ENCODE results near the gene STN1. TPM values are rescaled to one million over a fixed set of nuclear protein-coding genes. Genes with fewer than 3 reads are reported as not detected.

Gene STN1
- total and polyA plus RNA-seq, 10 of the 15 experiments (the other 5 are each of a cell fraction or from before 2014, with no cell fraction given) = 22.2 to 31.8 (median 28.5) TPM

DNA sequence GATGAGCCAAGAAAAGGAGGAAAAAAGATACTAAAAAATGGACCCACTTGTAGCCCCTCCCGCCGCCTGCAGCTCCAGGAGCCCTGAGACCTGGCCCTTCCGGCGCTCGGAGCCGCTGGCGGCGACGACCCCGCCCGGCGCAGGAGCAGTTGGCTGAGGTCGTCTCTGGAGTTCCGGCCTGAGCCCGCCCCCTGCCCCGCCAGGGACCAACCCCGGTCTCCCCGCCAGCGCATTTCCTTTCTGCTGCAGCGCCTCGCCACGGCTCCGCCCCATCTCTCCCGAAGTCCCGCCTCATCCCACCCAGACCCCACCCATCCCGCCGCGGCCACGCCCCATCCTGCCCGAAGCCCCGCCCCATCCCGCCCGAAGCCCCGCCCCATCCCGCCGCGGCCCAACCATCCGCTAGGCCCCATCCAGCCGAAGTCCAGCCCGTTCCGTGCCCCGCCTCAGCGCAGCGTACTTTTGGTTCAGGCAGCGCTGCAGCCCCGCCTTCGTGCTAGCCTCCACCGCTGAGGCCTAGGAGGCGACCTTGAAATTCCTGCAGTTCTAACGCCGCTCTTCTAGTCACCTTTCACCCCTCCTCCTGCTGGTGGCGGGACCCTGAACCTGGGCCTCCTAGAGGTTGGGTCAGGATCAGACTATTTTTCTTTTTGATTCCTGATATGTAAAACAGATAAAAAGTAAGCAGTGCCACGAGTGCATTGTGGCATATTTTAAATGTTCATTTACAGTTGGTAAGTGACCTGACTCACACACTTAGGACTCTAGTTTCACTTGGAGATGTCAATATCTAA, at the start of gene STN1 (continued):
- no peak for TF ChIP-seq PAX5 (IDR thresholded peaks at IDR 0.05; ENCODE audit: borderline replicate concordance, low read depth, low read length)
- TF ChIP-seq NBN (IDR thresholded peaks at IDR 0.05) = peak; percentile 24
- no peak for TF ChIP-seq TCF7 (IDR thresholded peaks at IDR 0.05; ENCODE audit: borderline replicate concordance)
- peak; percentile 75; the same call in 1 of the 2 replicates for TF ChIP-seq SMAD5 (IDR thresholded peaks at IDR 0.05; ENCODE audit: low read depth)
- peak; percentile 78 for TF ChIP-seq TAF1 (IDR thresholded peaks at IDR 0.05; ENCODE audit: borderline replicate concordance, low read depth, low read length)
- TF ChIP-seq RAD21 (IDR thresholded peaks at IDR 0.05; ENCODE audit: insufficient read depth, low read depth, low read length) = no peak
- no peak for TF ChIP-seq IRF4 (IDR thresholded peaks at IDR 0.05; ENCODE audit: low read depth, low read length)
- no peak for TF ChIP-seq STAT3 (IDR thresholded peaks at IDR 0.05; ENCODE audit: low read depth, low read length)
- TF ChIP-seq BMI1 (IDR thresholded peaks at IDR 0.05; ENCODE audit: borderline replicate concordance) = no peak
- no peak for TF ChIP-seq KLF5 (IDR thresholded peaks at IDR 0.05; ENCODE audit: partially characterized antibody)
- no peak for TF ChIP-seq MTA3 (IDR thresholded peaks at IDR 0.05; ENCODE audit: borderline replicate concordance, low read length)
- TF ChIP-seq NR2C2 (IDR thresholded peaks at IDR 0.05; ENCODE audit: borderline replicate concordance, control insufficient read depth, insufficient read length, low read depth) = no peak
- TF ChIP-seq, protein P1, sequence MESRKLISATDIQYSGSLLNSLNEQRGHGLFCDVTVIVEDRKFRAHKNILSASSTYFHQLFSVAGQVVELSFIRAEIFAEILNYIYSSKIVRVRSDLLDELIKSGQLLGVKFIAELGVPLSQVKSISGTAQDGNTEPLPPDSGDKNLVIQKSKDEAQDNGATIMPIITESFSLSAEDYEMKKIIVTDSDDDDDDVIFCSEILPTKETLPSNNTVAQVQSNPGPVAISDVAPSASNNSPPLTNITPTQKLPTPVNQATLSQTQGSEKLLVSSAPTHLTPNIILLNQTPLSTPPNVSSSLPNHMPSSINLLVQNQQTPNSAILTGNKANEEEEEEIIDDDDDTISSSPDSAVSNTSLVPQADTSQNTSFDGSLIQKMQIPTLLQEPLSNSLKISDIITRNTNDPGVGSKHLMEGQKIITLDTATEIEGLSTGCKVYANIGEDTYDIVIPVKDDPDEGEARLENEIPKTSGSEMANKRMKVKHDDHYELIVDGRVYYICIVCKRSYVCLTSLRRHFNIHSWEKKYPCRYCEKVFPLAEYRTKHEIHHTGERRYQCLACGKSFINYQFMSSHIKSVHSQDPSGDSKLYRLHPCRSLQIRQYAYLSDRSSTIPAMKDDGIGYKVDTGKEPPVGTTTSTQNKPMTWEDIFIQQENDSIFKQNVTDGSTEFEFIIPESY (IDR thresholded peaks at IDR 0.05) = no peak
- TF ChIP-seq, protein P2, sequence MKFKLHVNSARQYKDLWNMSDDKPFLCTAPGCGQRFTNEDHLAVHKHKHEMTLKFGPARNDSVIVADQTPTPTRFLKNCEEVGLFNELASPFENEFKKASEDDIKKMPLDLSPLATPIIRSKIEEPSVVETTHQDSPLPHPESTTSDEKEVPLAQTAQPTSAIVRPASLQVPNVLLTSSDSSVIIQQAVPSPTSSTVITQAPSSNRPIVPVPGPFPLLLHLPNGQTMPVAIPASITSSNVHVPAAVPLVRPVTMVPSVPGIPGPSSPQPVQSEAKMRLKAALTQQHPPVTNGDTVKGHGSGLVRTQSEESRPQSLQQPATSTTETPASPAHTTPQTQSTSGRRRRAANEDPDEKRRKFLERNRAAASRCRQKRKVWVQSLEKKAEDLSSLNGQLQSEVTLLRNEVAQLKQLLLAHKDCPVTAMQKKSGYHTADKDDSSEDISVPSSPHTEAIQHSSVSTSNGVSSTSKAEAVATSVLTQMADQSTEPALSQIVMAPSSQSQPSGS (IDR thresholded peaks at IDR 0.05; ENCODE audit: low read length) = no peak
- no peak for TF ChIP-seq PAX8 (IDR thresholded peaks at IDR 0.05)
- TF ChIP-seq, protein P3, sequence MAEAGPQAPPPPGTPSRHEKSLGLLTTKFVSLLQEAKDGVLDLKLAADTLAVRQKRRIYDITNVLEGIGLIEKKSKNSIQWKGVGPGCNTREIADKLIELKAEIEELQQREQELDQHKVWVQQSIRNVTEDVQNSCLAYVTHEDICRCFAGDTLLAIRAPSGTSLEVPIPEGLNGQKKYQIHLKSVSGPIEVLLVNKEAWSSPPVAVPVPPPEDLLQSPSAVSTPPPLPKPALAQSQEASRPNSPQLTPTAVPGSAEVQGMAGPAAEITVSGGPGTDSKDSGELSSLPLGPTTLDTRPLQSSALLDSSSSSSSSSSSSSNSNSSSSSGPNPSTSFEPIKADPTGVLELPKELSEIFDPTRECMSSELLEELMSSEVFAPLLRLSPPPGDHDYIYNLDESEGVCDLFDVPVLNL (IDR thresholded peaks at IDR 0.05; ENCODE audit: low read depth, low read length) = no peak
- 0 out of 2 replicates have a peak, but pooled peaks have one; percentile 48 for TF ChIP-seq YY1 (IDR thresholded peaks at IDR 0.05; ENCODE audit: low read depth, low read length)
- no peak for TF ChIP-seq CBFB (IDR thresholded peaks at IDR 0.05; ENCODE audit: low read depth)
- TF ChIP-seq, protein P4, sequence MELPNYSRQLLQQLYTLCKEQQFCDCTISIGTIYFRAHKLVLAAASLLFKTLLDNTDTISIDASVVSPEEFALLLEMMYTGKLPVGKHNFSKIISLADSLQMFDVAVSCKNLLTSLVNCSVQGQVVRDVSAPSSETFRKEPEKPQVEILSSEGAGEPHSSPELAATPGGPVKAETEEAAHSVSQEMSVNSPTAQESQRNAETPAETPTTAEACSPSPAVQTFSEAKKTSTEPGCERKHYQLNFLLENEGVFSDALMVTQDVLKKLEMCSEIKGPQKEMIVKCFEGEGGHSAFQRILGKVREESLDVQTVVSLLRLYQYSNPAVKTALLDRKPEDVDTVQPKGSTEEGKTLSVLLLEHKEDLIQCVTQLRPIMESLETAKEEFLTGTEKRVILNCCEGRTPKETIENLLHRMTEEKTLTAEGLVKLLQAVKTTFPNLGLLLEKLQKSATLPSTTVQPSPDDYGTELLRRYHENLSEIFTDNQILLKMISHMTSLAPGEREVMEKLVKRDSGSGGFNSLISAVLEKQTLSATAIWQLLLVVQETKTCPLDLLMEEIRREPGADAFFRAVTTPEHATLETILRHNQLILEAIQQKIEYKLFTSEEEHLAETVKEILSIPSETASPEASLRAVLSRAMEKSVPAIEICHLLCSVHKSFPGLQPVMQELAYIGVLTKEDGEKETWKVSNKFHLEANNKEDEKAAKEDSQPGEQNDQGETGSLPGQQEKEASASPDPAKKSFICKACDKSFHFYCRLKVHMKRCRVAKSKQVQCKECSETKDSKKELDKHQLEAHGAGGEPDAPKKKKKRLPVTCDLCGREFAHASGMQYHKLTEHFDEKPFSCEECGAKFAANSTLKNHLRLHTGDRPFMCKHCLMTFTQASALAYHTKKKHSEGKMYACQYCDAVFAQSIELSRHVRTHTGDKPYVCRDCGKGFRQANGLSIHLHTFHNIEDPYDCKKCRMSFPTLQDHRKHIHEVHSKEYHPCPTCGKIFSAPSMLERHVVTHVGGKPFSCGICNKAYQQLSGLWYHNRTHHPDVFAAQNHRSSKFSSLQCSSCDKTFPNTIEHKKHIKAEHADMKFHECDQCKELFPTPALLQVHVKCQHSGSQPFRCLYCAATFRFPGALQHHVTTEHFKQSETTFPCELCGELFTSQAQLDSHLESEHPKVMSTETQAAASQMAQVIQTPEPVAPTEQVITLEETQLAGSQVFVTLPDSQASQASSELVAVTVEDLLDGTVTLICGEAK (IDR thresholded peaks at IDR 0.05; ENCODE audit: borderline replicate concordance) = peak; percentile 28; the same call in 1 of the 2 replicates
- TF ChIP-seq PML (IDR thresholded peaks at IDR 0.05; ENCODE audit: low read length) = peak; percentile 94

Data from GM12878 (cell line).